Vagina (tissue), 2 donors: Measurements from ENCODE around the gene ADNP2.

ENCODE experiments used
- CTCF ChIP-seq, 3 experiments: fragments of 450-650 bp in 2 of 3; fragments of 200-600 bp in 1 of 3; sonication (generic) in 1 of 3; IDR thresholded peaks; one replicate each; pipeline ENCODE4 v1.5.1; 2017 to 2019; ENCODE audit warnings: antibody characterized with exemption in 3 of 3, mild to moderate bottlenecking in 2 of 3, moderate library complexity in 2 of 3
- POLR2AphosphoS5 ChIP-seq, 2 donors: sonication (generic); formaldehyde crosslinking; IDR thresholded peaks; one replicate each; pipeline ENCODE4 v1.9.0; 2017; ENCODE audit warnings: antibody characterized with exemption in 2 of 2, mild to moderate bottlenecking in 2 of 2, low read depth in 1 of 2; ENCODE audit not compliant: insufficient read depth in 1 of 2

GRCh38 chr18:80075940-80076339, 33.1 kb upstream of the ADNP2 start:
- TF ChIP-seq CTCF (IDR thresholded peaks at IDR 0.05): no peak
- no peak for TF ChIP-seq POLR2AphosphoS5 (IDR thresholded peaks at IDR 0.05; ENCODE audit: insufficient read depth in 1 of 2, low read depth in 1 of 2)
